Rectal smooth muscle tissue (tissue), 1 donor: ENCODE data around the gene ATP11A.

Experiments used
- H3K27ac ChIP-seq: one replicate; pipeline ENCODE4 v1.7.0; 2013; ENCODE audit warnings: low read depth, low read length, inconsistent platforms
- H3K27me3 ChIP-seq: one replicate; pipeline ENCODE4 v1.7.0; 2013; ENCODE audit warnings: low read length; ENCODE audit not compliant: control insufficient read depth, insufficient read depth
- H3K36me3 ChIP-seq: one replicate; pipeline ENCODE4 v1.7.0; 2013; ENCODE audit warnings: low read length; ENCODE audit not compliant: control insufficient read depth, insufficient read depth
- H3K4me1 ChIP-seq: one replicate; pipeline ENCODE4 v1.7.0; 2013; ENCODE audit warnings: low read length; ENCODE audit not compliant: control insufficient read depth, insufficient read depth
- H3K4me3 ChIP-seq: one replicate; pipeline ENCODE4 v1.7.0; 2013; ENCODE audit warnings: low read length
- H3K9ac ChIP-seq: one replicate; pipeline ENCODE4 v1.7.0; 2013; ENCODE audit warnings: low read length

ATP11A gene

GRCh38 chr13:112905990-112906641, 216.3 kb downstream of the ATP11A start:
- no peaks in the 10 kb centered on the region for H3K27me3 ChIP-seq
- no peaks in the 10 kb centered on the region for H3K4me1 ChIP-seq
- H3K9ac ChIP-seq = no peak overlapping the region
- H3K27ac ChIP-seq = no peak overlapping the region
- H3K36me3 ChIP-seq = no peaks in the 10 kb centered on the region
- no peak overlapping the region for H3K4me3 ChIP-seq

- no peak overlapping the region for H3K27ac ChIP-seq
- no peaks in the 10 kb centered on the region for H3K27me3 ChIP-seq
- H3K4me1 ChIP-seq = no peaks in the 10 kb centered on the region
Observed at GRCh38 chr13:112907286-112907685, 217.4 kb downstream of the ATP11A start.

DNA sequence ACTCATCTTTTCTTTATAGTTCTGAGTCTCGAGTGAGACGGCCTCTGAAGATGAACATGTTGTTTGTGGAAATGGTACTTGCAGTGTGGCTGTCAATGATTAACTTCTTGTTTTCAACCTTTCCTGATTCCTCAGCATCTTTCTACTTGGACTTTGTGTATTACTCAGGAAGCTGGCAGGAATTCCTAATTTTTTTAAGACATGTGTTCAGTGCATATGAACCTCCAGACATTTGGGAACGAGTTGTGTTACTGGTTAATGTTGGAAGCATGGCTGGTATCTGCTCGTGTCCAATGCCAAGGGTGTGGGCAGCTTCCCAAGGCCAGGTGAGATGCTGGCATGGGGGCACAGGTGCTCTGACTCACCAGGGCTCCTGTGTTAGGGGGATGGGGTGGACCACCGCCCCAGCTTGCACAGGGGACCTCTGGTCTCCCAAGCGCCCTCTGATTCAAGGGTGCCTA, 218.1 kb downstream of the ATP11A start:
- Histone ChIP-seq H3K4me3 (no peak overlapping the region), H3K9ac (no peak overlapping the region), H3K27ac (no peak overlapping the region), H3K27me3 (no peaks in the 10 kb centered on the region), H3K4me1 (no peaks in the 10 kb centered on the region), H3K36me3 (no peaks in the 10 kb centered on the region)

More at GRCh38 chr13:112907286-112907685, 217.4 kb downstream of the ATP11A start:
- Histone ChIP-seq H3K4me3 (no peak overlapping the region), H3K36me3 (no peaks in the 10 kb centered on the region), H3K9ac (no peak overlapping the region)

GRCh38 chr13:112908342-112908741, 218.5 kb downstream of the ATP11A start:
- H3K27me3 ChIP-seq = no peaks in the 10 kb centered on the region
- no peaks in the 10 kb centered on the region for H3K36me3 ChIP-seq
- H3K27ac ChIP-seq = no peak overlapping the region
- H3K9ac ChIP-seq = no peak overlapping the region
- H3K4me3 ChIP-seq = no peak overlapping the region
- H3K4me1 ChIP-seq = no peaks in the 10 kb centered on the region

- Histone ChIP-seq H3K4me1 (no peaks in the 10 kb centered on the region), H3K4me3 (no peak overlapping the region), H3K27me3 (no peaks in the 10 kb centered on the region), H3K27ac (no peak overlapping the region), H3K36me3 (no peaks in the 10 kb centered on the region), H3K9ac (no peak overlapping the region)
Observed at GRCh38 chr13:112910016-112910415, 220.2 kb downstream of the ATP11A start.

GRCh38 chr13:112910616-112911280, 220.9 kb downstream of the ATP11A start:
- H3K4me3 ChIP-seq = no peak overlapping the region
- H3K27me3 ChIP-seq = no peaks in the 10 kb centered on the region
- no peaks in the 10 kb centered on the region for H3K36me3 ChIP-seq
- no peaks in the 10 kb centered on the region for H3K4me1 ChIP-seq
- H3K9ac ChIP-seq = no peak overlapping the region
- no peak overlapping the region for H3K27ac ChIP-seq

DNA sequence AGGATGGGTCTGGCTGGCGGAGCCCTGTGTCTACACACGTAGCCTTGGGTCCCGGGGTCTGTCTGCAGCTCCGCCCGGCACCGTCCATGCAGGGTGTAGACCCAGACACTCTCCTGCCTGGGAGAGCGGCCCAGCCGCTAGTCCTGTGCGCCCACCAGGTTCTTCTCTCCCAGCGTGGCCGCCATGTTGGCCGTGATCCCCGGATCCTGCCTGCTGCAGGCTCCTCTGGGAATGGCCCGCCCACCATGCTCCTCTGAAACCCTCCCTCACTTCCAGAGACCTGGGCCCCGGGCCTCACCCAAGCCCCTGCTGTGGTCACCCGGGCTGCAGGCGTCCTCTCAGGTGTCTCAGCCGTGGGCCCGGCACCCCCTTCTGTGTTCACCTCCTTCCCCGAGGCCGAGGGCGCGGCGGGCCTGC, 221.5 kb downstream of the ATP11A start:
- Histone ChIP-seq H3K27ac (no peak overlapping the region), H3K4me1 (no peaks in the 10 kb centered on the region), H3K36me3 (no peaks in the 10 kb centered on the region), H3K9ac (no peak overlapping the region), H3K27me3 (no peaks in the 10 kb centered on the region), H3K4me3 (no peak overlapping the region)

DNA sequence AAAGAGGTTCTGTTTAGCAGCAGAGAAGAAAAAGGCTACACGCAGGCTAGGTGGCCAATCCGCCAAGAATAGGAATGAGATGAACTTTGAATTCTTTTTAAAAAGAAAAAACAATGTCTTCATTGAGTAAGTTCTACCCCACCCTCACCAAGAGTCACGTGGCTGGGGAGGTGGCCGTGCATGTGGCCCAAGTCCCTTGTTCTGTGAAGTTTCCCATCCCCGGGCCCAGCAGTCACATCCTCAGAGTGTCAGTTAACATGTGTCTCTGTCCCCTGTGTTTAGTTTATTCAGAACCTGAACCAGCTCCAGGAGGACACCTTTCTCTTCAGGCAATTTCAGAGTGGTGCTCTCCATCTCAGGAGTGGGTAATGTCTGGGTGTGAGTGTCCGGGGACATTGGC, 222.0 kb downstream of the ATP11A start:
- no peak overlapping the region for H3K4me3 ChIP-seq
- no peaks in the 10 kb centered on the region for H3K4me1 ChIP-seq
- no peaks in the 10 kb centered on the region for H3K36me3 ChIP-seq
- H3K27ac ChIP-seq = no peak overlapping the region
- H3K27me3 ChIP-seq = no peaks in the 10 kb centered on the region
- no peak overlapping the region for H3K9ac ChIP-seq

- Histone ChIP-seq H3K9ac (no peak overlapping the region), H3K4me3 (no peak overlapping the region), H3K4me1 (no peaks in the 10 kb centered on the region), H3K36me3 (no peaks in the 10 kb centered on the region), H3K27me3 (no peaks in the 10 kb centered on the region), H3K27ac (no peak overlapping the region)
Observed at GRCh38 chr13:112912726-112913440, 223.0 kb downstream of the ATP11A start.

DNA sequence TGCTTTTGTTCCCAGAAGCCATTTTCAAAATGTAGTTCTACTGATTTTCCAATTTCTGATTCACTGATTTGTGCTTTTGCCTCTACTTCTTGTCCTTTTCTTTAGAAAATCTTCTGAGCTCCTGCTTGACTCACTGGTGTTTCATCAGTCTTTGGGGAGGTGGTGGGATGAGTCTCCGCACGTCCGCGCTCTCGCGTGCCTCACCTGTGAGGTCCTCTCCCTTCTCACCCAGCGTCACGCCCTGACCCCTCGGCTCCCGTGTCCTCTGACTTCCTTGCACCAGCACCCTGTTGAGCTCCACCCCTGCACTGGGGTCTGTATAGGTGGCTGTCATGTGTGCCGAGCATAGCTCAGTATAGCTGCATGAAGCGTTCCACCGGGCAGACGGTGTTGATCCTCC, 226.5 kb downstream of the ATP11A start:
- Histone ChIP-seq H3K9ac (no peak overlapping the region), H3K27me3 (no peaks in the 10 kb centered on the region), H3K4me3 (no peak overlapping the region), H3K27ac (no peak overlapping the region), H3K36me3 (no peaks in the 10 kb centered on the region), H3K4me1 (no peaks in the 10 kb centered on the region)

DNA sequence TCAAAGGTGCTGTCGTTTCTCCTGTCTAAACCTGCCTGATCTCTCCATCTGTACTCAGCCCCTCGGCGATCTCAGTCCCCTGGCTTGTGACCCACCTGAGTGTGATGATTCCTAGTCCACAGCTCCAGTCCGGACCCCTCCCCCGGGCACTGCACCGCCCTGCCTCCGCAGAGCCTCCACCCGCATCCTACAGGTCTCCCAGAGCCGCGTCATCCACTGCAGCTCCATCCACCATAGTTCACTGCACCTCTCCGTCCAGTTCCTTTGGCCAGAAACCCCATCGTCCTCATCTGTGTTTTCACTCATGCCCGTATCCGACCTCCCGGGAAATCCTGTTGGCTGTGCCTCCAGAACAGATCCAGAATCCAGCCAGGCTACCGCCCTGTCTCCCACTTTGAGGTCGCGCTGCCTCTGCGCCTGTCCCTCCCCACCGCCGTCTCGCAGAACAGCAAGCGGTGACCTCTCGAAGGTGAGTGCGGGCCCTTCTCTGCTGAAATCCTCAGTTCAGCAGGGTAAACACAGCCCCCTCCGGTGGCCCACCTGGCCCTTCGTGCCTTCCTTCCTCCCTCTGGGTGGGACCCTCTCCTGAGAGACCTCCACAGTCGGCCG, 227.3 kb downstream of the ATP11A start:
- Histone ChIP-seq H3K36me3 (no peaks in the 10 kb centered on the region), H3K4me3 (no peak overlapping the region), H3K9ac (no peak overlapping the region), H3K27me3 (no peaks in the 10 kb centered on the region), H3K4me1 (no peaks in the 10 kb centered on the region), H3K27ac (no peak overlapping the region)

DNA sequence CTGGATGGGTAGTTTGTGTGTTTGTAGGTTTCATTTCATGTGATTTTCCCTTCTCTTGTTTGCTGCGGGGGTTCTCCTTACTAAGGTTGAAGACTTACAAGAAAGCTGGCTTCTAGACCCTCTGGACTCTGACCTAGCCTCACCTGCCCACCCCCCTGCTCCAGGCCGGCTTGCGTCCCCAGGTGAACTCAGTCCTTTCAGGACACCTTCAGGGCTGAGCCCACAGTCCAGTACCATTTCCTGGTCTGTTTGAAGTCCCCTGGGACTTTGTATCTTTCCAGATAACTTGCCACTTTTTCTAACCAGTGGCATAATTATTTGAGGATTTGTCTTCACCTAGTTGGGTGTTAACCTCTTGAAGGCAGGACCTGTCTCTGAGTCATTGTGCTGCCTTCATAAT, 227.9 kb downstream of the ATP11A start:
- no peak overlapping the region for H3K9ac ChIP-seq
- no peaks in the 10 kb centered on the region for H3K36me3 ChIP-seq
- no peaks in the 10 kb centered on the region for H3K4me1 ChIP-seq
- H3K27ac ChIP-seq = no peak overlapping the region
- no peak overlapping the region for H3K4me3 ChIP-seq
- H3K27me3 ChIP-seq = no peaks in the 10 kb centered on the region
